Colon (tissue), 2 donors: ENCODE results near the gene TUBB4A.
"Not testable (repeated sequence)": the region's sequence is repeated elsewhere in the genome, so short reads cannot be mapped to it uniquely, and the experiment has no call there.

Source experiments
- FAIRE-seq: peaks from 2 replicates; lab custom pipeline; 2012; peaks lifted over from hg19 to GRCh38; lab: Jason Lieb, UNC
- donor health status: control.
- donor health status: control.

TUBB4A gene

DNA sequence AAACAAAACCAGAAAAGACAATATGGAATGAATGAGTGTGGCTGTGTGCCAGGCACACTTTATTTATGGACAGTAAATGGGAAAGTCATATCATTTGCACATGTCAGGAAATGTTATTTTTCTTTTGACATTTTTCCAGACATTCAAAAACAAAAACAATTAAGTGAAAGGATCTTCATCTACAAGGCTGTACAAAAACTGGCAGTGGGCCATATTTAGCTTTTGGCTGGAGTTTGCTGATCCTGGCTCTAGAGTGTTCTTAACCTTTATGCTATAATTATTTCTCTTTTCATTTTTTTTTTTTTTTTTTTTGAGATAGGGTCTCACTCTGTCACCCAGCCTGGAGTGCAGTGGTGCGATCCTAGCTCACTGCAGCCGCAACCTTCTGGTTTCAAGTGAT lies 22.2 kb upstream of the TUBB4A start:
- no peak for FAIRE-seq

DNA sequence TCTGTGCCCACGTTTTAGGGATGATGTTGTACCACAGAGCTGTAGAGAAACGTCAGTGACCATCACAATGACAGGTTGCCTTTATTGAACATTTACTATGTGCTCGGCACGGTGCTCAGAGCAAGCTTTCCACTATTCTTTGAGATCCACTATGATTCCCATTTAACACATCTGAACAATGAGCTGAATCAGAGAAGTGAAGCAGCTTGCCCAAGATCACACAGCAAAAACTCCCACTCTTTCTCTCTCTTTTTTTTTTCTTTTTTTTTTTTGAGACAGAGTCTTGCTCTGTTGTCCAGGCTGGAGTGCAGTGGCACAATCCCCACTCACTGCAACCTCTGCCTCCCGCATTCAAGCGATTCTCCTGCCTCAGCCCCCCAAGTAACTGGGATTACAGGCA lies 20.6 kb upstream of the TUBB4A start:
- FAIRE-seq: no peak

DNA sequence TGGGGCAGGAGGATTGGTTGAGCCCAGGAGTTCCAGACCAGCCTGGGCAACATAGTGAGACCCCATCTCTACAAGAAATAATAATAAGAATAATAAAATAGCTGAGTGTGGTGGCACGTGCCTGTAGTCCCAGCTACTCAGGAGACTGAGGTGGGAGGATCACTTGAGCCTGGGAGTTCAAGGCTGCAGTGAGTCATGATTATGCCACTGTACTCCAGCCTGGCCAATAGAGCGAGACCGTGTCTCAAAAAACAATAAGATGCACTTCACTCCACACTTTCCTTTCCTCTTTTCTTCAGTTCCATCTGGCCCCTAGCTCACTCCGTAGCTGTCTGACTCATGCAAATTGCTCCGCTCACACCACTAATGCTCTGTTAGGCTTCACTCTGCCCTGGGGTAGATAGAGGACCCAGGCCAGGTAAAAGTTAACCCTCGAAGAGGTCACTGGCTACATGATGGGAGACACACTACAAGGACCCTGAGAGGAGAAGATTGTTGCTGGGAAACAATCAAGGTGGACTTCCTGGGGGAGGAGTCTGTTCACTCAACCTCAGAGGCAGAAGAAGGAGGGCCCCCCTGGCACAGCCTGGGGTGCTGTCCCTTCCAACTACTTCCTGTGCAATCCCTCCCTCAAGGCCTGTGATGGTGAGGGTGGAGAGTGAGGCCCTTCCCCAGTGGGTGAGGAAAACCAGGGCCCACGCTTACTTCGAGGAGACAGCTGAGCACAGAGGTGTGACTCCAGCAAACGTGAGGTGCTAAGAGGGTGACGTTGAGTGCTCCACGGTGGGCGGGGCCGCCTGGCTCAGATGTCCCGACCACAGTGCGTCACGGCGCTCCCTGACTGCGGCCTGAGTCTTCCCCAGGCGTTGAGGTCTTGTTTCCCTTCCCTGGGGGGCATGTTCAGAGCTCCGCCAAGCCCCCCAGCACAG lies 19.9 kb upstream of the TUBB4A start:
- no peak for FAIRE-seq

DNA sequence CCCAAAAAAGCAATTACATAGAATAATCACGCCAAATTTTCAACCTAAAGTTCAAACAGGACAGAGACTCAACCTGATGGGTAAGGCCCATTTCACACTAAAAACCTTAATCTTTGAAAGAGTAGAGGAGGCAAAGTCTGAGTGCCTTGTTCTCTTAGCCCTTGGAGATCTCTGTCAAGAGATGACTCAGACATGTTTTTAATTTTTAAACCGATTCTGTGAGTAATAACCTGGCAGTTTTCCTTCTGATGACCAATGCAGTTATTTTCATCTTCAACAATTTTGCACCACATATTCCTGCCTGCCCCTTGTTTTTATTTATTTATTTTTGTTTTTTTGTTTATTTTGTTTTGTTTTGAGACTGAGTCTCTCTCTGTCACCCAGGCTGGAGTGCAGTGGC lies 17.2 kb upstream of the TUBB4A start:
- no peak for FAIRE-seq

DNA sequence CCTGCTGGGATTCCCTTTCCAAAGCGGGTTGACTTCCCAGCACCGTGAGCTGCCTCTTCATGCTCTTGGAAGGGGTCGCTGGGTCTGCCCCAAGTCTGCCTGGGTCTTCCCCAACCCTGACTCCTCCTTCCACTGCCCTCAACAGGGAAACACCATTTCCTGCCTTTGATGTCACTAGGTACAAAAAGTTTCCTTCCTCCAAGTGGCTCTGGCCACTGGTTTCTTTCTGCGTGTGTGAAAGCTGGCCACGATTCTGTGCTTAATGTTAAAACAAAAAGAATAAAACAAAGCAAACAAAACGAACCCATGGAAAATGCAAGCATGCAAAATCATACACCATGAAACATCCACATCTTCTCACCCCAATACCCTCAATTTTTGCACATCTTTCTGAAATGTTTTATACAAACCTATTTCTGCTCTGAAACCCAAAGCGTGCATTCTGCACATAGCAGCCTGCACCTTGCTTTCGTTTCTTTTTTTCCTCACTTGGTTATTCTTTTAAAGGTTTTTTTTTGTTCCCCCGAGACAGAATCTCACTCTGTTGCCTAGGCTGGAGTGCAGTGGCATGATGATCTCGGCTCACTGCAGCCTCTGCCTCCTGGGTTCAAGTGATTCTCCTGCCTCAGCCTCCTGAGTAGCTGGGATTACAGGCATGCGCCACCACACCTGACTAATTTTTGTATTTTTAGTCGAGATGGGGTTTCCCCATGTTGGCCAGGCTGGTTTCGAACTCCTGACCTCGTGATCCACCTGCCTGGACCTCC lies 16.2 kb upstream of the TUBB4A start:
- no peak for FAIRE-seq

DNA sequence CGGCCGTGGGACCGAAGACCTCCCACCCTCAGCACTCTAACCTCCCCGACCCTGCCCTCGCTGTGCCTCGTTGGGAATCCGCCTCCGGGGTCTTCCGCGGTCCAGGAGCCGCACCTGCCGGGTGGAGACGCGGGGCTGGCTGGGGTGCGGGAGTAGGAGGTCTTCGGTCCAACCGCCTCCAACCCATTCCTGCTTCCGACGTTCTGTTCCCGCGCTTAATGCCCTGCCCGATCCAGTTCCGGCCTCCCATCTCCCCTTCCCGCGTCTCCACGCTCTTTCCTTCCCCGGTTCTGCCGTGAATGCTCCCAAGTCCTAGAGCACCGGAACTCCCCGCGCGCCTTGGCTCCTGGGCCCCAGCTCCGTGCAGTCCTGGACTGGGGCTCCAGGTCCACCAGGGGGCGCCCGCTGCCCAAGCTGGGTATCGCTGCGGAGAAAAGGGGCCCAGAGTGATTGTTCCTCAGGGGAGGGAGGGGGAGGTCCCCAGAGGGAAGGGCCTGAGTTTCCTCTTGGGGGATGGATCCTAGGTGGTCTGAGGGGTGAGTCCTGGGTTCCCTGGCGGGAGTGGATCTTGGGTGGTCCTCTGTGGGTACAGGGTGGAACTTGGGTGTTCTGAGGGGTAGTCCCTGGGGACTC lies 14.7 kb upstream of the TUBB4A start:
- FAIRE-seq: no peak

DNA sequence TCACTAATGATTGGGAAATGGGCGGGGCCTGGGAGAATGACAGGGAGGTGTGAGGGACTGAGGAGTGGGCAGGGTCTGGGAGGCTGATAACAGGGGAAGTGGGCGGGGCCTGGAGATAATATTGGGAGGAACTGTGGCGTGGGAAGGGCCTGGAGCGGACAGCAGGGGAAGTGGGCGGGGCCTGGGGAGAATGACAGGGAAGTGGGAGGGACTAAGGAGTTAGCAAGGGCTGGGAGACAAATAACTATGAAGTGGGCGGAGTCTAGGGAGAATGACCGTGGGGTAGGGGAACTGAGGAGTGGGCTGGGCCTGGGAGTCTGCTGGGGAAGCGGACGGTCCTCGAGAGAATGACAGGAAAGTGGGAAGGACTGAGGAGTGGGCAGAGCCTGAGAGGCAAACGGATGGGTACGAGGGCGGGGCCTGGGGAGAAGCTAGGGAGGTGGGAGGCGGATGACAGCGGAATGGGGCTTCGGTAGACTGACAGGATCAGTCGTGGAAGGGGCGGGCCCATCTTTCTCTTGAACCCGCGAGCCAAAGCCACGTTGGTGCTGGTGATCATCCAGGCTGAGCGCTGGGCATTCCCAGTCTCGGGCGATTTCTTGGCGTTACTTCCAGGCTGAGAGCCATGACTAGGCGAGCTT lies 14.0 kb upstream of the TUBB4A start:
- FAIRE-seq: no peak

DNA sequence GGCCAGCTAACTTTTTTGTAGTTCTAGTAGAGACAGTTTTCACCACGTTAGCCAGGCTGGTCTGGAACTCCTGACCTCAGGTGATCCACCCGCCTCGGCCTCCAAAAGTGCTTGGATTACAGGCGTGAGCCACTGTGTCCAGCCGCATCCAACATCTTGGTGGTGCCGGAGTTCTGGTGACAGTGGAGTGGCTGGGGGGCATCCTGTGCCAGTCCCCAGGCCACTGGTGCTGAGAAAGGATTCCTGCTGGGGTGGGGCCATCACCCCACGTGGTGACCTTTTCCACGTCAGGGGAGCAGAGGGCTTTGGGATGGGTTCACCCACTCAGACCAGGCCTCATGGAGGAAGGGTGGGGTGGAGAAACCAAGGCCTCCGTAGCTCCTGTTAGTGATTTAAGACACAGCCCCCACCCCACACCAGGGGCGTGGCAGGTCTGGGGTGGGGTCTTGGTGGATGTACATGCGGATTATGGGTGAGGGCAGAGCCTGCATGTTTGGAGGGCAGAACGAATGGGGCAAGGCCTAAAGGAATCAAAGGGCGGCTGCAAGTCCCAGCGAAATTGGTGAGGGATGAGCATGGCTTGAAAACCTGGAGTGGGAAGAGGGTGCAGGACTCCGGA lies 12.9 kb upstream of the TUBB4A start:
- FAIRE-seq: no peak

DNA sequence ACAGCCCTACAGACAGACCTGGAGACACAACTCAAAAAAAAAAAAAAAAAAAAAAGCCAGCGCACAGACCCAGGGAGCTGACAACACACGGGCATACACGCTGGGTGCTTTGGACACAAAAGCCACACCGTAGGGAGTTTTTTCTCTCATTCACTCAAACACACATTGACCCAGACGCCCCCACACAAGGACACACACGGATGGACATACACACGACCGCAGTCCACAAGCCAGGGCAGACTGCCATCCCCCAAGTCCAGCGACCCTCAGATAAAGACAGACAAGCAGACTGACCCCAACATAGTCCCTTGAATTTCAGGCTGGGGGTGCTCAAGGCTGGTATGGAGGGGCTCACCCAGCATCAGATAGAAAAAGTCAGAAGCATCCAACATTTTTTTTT lies 12.0 kb upstream of the TUBB4A start:
- no peak for FAIRE-seq

DNA sequence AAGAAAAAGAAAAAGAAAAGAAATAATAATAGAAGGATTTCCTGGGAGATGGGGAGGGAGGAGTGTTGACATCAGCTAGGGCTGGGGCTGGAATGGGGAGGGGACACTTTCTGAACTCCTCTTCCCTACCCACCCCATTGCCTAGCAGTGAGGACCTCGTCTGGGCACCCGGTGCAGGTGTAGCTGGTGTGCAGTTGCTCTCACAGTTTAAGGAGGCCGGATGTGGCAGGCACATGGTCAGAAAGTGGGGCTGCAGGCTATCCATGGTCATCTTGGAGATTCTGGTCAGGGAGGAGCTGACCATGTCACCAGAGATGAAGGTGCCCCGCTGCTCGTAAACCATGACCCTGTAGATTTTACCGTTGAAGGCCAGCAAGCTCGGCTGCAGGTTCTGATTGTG lies 8.5 kb upstream of the TUBB4A start:
- no peak for FAIRE-seq

DNA sequence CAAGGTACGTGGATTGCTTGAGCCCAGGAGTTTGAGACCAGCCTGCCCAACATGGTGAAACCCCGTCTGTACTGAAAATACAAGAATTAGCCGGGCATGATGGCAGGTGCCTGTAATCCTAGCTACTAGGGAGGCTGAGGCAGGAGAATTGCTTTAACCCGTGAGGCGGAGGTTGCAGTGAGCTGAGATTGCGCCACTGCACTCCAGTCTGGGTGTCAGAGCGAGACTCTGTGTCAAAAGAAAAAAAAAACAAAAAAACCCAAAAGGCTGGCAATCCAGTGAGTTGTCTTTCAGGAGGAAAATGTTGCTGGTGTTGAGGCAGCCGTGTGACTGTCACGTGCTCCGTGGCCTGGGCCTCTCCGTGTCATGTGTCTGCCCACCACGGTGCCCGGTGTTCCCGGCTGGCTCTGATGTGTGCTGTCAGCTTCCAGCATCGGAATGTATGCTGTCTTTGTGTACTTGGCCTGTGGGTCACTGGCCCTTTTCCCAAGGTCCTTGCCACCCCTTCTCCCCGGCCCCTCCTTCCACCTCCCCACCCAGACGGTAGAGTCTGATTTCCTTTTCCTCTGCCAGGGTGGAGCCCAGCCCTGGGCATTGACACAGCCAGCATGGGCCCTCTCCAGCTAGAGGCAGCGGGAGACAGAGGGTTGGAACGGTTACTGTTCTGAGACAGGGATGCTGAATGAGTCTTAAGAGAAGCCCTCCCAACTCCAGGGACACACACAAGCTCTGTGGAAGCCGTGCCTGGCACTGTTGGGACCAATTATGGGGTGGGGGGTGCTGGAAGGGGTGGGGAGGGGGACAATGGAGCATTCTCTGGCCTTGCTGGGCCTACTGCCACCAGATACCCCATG lies 7.2 kb upstream of the TUBB4A start:
- no peak for FAIRE-seq

DNA sequence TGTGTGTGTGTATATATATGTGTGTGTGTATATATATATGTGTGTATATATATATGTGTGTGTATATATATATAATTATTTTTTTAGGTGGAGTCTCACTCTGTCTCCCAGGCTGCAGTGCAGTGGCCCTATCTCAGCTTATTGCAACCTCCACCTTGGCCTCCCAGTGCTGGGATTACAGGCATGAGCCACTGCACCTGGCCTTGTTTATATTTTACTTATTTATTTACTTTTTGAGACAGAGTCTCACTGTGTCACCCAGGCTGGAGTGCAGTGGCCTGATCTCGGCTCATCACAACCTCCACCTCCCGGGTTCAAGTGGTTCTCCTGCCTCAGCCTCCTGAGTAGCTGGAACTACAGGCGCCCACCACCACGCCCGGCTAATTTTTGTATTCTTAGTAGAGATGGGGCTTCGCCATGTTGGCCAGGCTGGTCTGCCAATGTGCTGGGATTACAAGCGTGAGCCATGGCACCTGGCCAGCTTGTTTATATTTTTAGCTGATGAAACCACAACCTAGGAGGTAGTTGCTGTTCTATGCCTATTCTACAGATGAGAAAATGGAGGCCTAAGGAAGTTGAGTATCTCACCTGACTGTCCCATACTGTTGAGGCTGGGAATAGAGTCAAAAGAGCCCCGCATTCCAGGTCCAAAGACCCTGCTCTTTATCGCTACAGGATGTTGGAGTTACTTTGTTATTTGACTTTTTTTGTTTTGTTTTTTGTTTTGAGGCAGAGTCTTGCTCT lies 6.1 kb upstream of the TUBB4A start:
- FAIRE-seq: not testable (repeated sequence)

DNA sequence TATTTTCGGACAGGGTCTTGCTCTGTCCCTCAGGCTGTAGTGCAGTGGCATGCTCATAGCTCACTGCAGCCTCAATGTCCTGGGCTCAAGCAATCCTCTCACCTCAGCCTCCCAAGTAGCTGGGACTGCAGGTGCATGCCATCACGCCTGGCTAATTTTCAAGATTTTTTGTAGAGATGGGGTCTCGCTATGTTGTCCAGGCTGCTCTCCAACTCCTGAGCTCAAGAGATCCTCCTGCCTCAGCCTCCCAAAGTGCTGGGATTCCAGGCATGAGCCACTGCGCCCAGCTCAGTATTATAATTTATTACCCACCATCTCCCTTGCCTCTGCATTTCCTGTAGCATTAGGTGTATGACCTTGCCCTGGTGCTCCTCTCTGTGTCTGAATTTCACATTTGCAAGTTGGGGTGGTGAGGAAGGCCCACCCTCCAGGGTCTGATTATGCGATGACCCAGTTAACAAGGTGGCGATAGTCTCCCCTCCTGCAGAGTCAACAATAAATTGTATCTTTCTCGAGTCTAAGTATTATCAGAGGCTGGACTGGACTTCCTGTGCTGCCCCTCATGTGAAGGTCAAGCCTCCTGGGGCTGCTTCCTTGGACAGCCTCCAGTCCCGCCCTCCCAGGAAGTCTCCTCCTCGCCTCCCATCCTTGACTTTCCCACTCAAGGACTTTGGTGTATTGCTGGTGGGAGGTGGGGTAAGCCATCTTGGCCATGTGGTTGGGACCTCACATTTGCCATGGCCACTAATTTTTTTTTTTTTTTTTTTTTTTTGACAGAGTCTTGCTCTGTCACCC lies 1.5 kb upstream of the TUBB4A start:
- no peak for FAIRE-seq

DNA sequence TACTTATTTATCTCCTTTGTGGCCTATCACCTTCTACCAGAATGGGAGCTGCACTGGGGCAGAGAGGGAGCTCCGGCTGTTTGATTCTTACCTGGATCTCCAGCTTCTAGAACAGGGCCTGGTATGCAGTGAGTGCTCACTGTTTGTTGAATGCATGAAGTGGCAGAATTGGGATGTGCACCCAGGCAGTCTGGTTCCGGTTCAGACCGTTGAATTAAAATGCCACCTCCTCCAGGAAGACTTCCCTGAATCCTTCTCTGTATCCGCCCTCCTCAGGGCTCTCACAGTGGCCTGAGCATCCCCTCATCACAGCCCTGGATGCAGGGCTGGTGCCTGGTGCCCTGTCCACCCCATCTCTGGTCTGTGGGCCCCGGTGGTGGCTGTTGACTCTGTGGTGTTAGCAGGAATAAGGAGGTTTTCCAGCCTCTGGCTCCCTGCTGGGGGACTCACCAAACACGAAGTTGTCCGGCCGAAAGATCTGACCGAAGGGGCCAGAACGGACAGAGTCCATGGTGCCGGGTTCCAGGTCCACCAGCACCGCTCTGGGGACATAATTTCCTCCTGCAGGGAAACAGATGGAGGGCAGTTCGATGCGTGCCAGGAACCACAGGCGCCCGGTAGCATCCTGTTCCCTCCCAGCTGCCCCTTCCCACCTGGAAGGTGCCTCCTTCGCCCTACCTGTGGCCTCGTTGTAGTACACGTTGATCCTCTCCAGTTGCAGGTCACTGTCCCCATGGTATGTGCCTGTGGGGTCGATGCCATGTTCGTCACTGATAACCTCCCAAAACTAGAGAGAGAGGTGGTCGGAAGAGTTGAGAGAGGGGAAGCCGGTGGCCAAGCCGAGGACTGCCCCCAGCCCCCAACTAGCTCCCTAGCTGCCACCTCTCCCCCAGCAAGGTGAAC lies 1.0 kb downstream of the TUBB4A start:
- FAIRE-seq: no peak

DNA sequence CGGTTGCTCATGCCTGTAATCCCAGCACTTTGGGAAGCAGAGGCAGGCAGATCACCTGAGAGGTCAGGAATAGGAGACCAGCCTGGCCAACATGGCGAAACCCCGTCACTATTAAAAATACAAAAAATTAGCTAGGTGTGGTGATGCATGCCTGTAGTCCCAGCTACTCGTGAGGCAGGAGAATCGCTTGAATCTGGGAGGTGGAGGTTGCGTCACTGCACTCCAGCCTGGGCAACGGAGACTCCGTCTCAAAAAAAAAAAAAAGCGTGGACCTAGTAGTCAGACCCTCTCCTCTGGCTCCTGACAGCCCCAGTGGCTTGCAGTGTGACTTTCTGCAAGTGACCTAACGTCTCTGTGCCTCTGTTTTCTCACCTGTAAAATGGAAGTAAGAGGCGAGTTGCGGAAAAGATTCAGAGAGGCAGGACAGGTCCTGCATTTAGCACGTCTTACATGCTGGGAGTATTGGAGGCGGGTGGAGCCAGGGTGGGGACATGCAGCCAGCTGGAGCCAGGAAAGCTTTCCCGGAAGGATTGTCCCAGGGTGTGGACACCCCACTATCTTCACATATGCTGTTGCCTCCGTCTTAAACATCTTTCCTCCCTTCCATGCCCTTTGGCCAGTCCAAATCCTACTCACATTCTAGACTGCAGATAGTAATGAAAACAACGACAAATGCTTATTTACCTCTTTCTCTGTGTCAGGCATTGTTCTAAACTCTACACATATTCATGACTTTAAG lies 2.9 kb downstream of the TUBB4A start:
- no peak for FAIRE-seq

DNA sequence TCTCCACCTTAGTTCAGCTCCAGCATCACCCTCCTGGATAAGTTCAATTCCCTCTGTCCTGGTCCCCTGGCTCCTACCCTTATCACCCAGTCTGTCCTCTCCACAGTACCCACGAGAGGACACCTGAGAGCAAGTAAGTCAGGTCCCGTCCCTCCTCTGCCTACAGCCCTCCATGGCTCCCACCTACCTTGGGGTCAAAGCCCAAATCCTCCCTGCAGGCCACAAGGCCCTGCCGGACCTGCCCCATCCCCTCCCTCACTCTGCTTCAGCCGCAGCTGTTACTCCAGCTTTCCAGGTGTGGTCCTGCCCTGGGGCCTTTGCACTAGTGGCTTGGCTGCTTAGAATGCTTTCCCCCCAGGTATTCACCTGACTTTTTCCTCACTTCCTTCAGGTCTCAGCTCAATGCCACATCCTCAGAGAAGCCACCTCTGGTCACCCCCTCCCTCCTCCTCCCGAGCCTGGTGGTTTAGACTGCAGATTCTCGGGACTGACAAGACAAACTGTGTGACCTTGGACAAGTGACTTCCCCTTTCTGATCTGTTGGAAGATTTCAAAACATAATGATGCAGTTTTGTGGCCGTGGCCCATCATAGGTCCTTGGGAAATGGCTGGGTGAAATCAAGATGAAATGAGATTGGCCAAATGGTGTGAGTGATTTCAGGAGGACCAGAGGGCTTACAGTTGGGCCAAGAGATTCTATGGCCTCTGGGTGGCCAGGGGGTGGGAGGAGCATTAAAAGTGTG lies 3.6 kb downstream of the TUBB4A start:
- FAIRE-seq: no peak

DNA sequence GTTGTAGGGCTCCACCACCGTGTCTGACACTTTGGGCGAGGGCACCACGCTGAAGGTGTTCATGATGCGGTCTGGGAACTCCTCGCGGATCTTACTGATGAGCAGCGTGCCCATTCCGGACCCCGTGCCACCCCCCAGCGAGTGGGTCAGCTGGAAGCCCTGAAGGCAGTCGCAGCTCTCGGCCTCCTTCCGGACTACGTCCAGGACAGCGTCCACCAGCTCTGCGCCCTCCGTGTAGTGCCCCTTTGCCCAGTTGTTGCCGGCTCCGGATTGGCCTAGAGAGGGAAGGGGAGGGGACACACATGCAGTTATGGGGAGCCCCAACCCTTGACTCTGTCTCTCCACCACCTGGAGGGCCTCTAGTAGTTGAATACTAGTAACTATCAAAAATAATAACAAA lies 6.2 kb downstream of the TUBB4A start:
- FAIRE-seq: no peak
